Right lobe of liver (tissue), 6 donors: ENCODE results near the gene ST8SIA4. TPM values are rescaled to one million over a fixed set of nuclear protein-coding genes. Genes with fewer than 3 reads are reported as not detected.

ENCODE experiments used
- ATAC-seq, 4 donors: fragments of 200-7000 bp; cut with Tn5 transposase; one replicate each; pipeline ENCODE4 v1.9.1; 2020; ENCODE audit warnings: mild to moderate bottlenecking in 4 of 4, moderate library complexity in 4 of 4
- DNase-seq, 3 donors: peaks; one replicate each; pipeline ENCODE4 v3.0.0-alpha.2; 2020
- H3K27ac ChIP-seq, 3 donors: fragments of 200-600 bp; one replicate each; pipeline ENCODE4 v1.8.0; 2022
- H3K27me3 ChIP-seq, 2 donors: fragments of 200-600 bp; one replicate each; pipeline ENCODE4 v1.8.0; 2022
- H3K36me3 ChIP-seq, 4 donors: fragments of 200-600 bp; sonication (generic) in 1 of 4; one replicate each; pipeline versions ENCODE4 v1.5.1 to v1.8.0; 2017 to 2022; ENCODE audit warnings: control low read depth in 1 of 4
- H3K4me1 ChIP-seq, 4 donors: fragments of 200-600 bp; sonication (generic) in 1 of 4; one replicate each; pipeline versions ENCODE4 v1.5.1 to v1.8.0; 2017 to 2022; ENCODE audit warnings: control low read depth in 1 of 4
- H3K4me3 ChIP-seq, 3 donors: fragments of 200-600 bp; one replicate each; pipeline ENCODE4 v1.8.0; 2022
- H3K9me3 ChIP-seq, 4 donors: fragments of 200-600 bp; sonication (generic) in 1 of 4; one replicate each; pipeline versions ENCODE4 v1.5.1 to v1.8.0; 2017 to 2022; ENCODE audit warnings: control low read depth in 1 of 4
- POLR2A ChIP-seq: fragments of 450-650 bp; IDR thresholded peaks from one replicate; pipeline ENCODE4 v1.6.1; 2017; ENCODE audit warnings: antibody characterized with exemption, mild to moderate bottlenecking
- WGBS: methylation state at CpG from one replicate; pipeline ENCODE4 v1.1.6; 2018; ENCODE audit warnings: low coverage, low lambda C conversion rate; ENCODE audit not compliant: insufficient coverage; ENCODE audit errors: missing lambda C conversion rate; 5-methylcytosine and 5-hydroxymethylcytosine counted together
- intact Hi-C, 2 donors: fragments of 100-400 bp; cut with DNase I; formaldehyde crosslinking; loops; one replicate each; pipeline versions ENCODE4 v1.11.2 to v1.14.1; 2022
- total RNA-seq, 6 experiments: library from RNA; depleted of rRNA in 2 of 6; stranded (reverse); fragments of >200 nt in 2 of 6; fragmentation: NEBNext Ultra II Directional in 3 of 6; extraction: Animal tissue kit (Norgen Biotek cat#: 25700) in 3 of 6; gene quantifications; one replicate each; pipeline versions ENCODE4 v1.1.0 to v1.2.4, GENCODE V29; 2016 to 2023
- TF ChIP-seq, protein P1 (sequence below), 4 donors: fragments of 200-600 bp in 3 of 4; fragments of 450-650 bp in 1 of 4; IDR thresholded peaks; one replicate each; pipeline versions ENCODE4 v1.5.1 to v1.8.0; 2016 to 2022; ENCODE audit warnings: antibody characterized with exemption in 4 of 4, mild to moderate bottlenecking in 2 of 4
- donor health status: DM: no; HTN: yes; CAD: no.
- donor health status: DM: no; HTN: no; CAD: no.
- donor health status: DM: no; HTN: no; CAD: no.
- donor health status: DM: no; HTN: yes; CAD: no.
- donor health status: DM: no; HTN: yes; CAD: no.

ST8SIA4 gene
- total RNA-seq, 6 experiments from 2014 or later: 1.2 to 6.7 (median 1.7) TPM

DNA sequence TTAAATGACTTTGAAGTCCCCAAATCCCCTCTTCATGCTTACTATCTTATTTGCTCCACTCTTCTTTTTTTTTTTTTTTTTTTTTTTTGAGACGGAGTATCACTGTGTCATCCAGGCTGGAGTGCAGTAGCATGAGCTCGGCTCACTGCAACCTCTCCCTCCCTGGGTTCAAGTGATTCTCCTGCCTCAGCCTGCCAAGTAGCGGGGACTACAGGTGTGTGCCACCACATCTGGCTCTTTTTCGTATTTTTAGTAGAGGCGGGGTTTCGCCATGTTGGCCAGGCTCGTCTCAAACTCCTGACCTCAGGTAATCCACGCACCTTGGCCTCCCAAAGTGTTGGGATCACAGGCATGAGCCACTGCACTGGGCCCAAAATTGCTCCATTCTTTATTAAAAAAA, 51.0 kb downstream of the ST8SIA4 start:
- no peak overlapping the region for H3K4me3 ChIP-seq
- no peak for ATAC-seq
- TF ChIP-seq POLR2A: no peak
- TF ChIP-seq, protein P1, sequence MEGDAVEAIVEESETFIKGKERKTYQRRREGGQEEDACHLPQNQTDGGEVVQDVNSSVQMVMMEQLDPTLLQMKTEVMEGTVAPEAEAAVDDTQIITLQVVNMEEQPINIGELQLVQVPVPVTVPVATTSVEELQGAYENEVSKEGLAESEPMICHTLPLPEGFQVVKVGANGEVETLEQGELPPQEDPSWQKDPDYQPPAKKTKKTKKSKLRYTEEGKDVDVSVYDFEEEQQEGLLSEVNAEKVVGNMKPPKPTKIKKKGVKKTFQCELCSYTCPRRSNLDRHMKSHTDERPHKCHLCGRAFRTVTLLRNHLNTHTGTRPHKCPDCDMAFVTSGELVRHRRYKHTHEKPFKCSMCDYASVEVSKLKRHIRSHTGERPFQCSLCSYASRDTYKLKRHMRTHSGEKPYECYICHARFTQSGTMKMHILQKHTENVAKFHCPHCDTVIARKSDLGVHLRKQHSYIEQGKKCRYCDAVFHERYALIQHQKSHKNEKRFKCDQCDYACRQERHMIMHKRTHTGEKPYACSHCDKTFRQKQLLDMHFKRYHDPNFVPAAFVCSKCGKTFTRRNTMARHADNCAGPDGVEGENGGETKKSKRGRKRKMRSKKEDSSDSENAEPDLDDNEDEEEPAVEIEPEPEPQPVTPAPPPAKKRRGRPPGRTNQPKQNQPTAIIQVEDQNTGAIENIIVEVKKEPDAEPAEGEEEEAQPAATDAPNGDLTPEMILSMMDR (IDR thresholded peaks at IDR 0.05): no peak
- no peak overlapping the region for H3K27ac ChIP-seq
- DNase-seq: no peak
- intact Hi-C loops: no loop called here
- H3K4me1 ChIP-seq: no peaks in the 10 kb centered on the region
- H3K27me3 ChIP-seq: no peaks in the 10 kb centered on the region
- WGBS: 76% methylated on average over 2 of the region's 8 CpGs
- H3K36me3 ChIP-seq: no peaks in the 10 kb centered on the region
- H3K9me3 ChIP-seq: no peaks in the 10 kb centered on the region

GRCh38 chr5:100846772-100847171, 56.3 kb downstream of the ST8SIA4 start:
- H3K27me3 ChIP-seq: no peaks in the 10 kb centered on the region
- H3K9me3 ChIP-seq: no peaks in the 10 kb centered on the region
- no peaks in the 10 kb centered on the region for H3K4me1 ChIP-seq
- ATAC-seq (peak; percentile 50 to 80 (median 69)), DNase-seq (no peak)
- WGBS: 27% methylated on average over 4 of the region's 4 CpGs
- no peaks in the 10 kb centered on the region for H3K36me3 ChIP-seq
- H3K4me3 ChIP-seq: no peak overlapping the region
- H3K27ac ChIP-seq: no peak overlapping the region
- intact Hi-C loops: no loop called here
- TF ChIP-seq POLR2A: no peak
- TF ChIP-seq, protein P1 (IDR thresholded peaks at IDR 0.05): no peak

GRCh38 chr5:100842080-100842479, 61.0 kb downstream of the ST8SIA4 start:
- Histone ChIP-seq H3K9me3 (no peaks in the 10 kb centered on the region), H3K27me3 (no peaks in the 10 kb centered on the region), H3K36me3 (no peaks in the 10 kb centered on the region), H3K4me1 (no peaks in the 10 kb centered on the region), H3K27ac (no peak overlapping the region), H3K4me3 (no peak overlapping the region)
- ATAC-seq (no peak), DNase-seq (no peak)
- TF ChIP-seq POLR2A: no peak
- TF ChIP-seq, protein P1 (IDR thresholded peaks at IDR 0.05): no peak
- WGBS: 32% methylated on average over 2 of the region's 2 CpGs
- intact Hi-C loops: no loop called here

GRCh38 chr5:100841358-100842076, 61.6 kb downstream of the ST8SIA4 start:
- DNase-seq (no peak), ATAC-seq (no peak)
- no peaks in the 10 kb centered on the region for H3K4me1 ChIP-seq
- no peaks in the 10 kb centered on the region for H3K9me3 ChIP-seq
- TF ChIP-seq POLR2A: no peak
- TF ChIP-seq, protein P1 (IDR thresholded peaks at IDR 0.05): no peak
- no peaks in the 10 kb centered on the region for H3K36me3 ChIP-seq
- no peak overlapping the region for H3K27ac ChIP-seq
- intact Hi-C loops: no loop called here
- H3K4me3 ChIP-seq: no peak overlapping the region
- H3K27me3 ChIP-seq: no peaks in the 10 kb centered on the region
- WGBS: 32% methylated on average over 4 of the region's 4 CpGs
